ENCODE results near the gene GATA6. TPM values are rescaled to one million over a fixed set of nuclear protein-coding genes. Genes with fewer than 3 reads are reported as not detected.

Gene GATA6
- total and polyA plus RNA-seq, 2 of the 13 experiments (the other 11 are each of a cell fraction or from before 2014, with no cell fraction given), result 0.84 to 3.2 TPM

DNA sequence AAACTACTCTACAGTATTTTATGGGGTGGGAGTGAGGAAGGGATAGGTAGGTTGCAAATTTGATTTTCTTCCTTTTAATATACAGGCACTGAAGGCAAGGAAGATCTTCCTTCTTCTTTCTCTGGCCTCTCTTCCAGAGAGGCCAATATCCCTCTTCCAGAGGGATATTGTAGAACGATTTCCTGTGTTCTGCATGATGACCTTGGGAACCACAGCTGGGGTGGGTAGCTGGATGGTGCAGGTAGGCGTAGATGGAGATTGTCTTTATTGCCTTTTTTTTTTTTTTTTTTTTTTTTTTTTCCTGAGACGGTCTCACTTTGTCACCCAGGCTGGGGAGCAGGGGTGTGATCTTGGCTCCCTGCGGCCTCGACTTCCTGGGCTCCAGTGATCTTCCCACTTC is 49.4 kb downstream of the GATA6 start:
- WGBS (ENCODE audit: low lambda C conversion rate), result 45% methylated on average over 5 of the region's 5 CpGs
- DNase-seq (ENCODE audit: low spot score) (no peak), FAIRE-seq (no peak), ATAC-seq (no peak)
- in situ Hi-C loops (cut with HindIII; ENCODE audit: extremely low pct_ligation_motif_present, low pct_unique_long_range_greater_than_20kb), result no loop called here
- Histone ChIP-seq H4K20me1 (ENCODE audit: insufficient read depth, low read length) (no peaks in the 10 kb centered on the region), H3K27me3 (ENCODE audit: control insufficient read depth in 1 of 2, insufficient read depth in 2 of 2, low read length in 2 of 2) (0 out of 5 replicates have a peak, but pooled peaks cover 0 to under 1% of the 10 kb centered on the region in 2 experiments), H3K4me2 (ENCODE audit: low read depth, low read length) (no peak overlapping the region), H3K9me3 (ENCODE audit: low read length) (no peaks in the 10 kb centered on the region), H3K36me3 (replicated peaks in 1 of 2; ENCODE audit: control insufficient read depth in 1 of 2, insufficient read depth in 2 of 2, low read length in 2 of 2) (no peaks in the 10 kb centered on the region), H3K27ac (ENCODE audit: extremely low read length, insufficient read depth, low read length) (no peak overlapping the region), H2AFZ (ENCODE audit: low read length) (no peak overlapping the region), H3K9ac (ENCODE audit: insufficient read depth, low read depth, low read length) (no peak overlapping the region), H3K79me2 (ENCODE audit: insufficient read depth, low read length) (no peaks in the 10 kb centered on the region), H3K4me1 (ENCODE audit: insufficient read depth, low read length) (peaks cover 24% of the 10 kb centered on the region), H3K4me3 (replicated peaks in 1 of 3; ENCODE audit: insufficient read depth in 1 of 3, low read depth in 2 of 3, low read length in 3 of 3) (no peak overlapping the region)
- intact Hi-C loops (cut with micrococcal nuclease; ENCODE audit: unreplicated experiment), result loop anchor here (10.0 kb wide), 1 partner anchor 54 kb away; the partner anchor contains the start of gene GATA6
- ChIA-PET CTCF (ENCODE audit: low intra/inter-chr PET ratio, low total read pairs) (no interaction called here), POLR2A (interaction anchor here (0.9 kb wide), 1 partner anchor 25 kb away, joined by 3 read pairs; no protein-coding TSS in a partner anchor)
- no TSS peak for BruUV-seq (replicated peaks)
- TF ChIP-seq, protein P1, sequence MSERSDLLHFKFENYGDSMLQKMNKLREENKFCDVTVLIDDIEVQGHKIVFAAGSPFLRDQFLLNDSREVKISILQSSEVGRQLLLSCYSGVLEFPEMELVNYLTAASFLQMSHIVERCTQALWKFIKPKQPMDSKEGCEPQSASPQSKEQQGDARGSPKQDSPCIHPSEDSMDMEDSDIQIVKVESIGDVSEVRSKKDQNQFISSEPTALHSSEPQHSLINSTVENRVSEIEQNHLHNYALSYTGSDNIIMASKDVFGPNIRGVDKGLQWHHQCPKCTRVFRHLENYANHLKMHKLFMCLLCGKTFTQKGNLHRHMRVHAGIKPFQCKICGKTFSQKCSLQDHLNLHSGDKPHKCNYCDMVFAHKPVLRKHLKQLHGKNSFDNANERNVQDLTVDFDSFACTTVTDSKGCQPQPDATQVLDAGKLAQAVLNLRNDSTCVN (CRISPR knock-in tag; IDR thresholded peaks at IDR 0.05; ENCODE audit: borderline replicate concordance), result no peak
- TF ChIP-seq RAD21 (CRISPR knock-in tag; IDR thresholded peaks at IDR 0.05) (no peak), AHR (CRISPR knock-in tag; IDR thresholded peaks at IDR 0.05) (no peak), ZNF124 (CRISPR knock-in tag; IDR thresholded peaks at IDR 0.05) (no peak), ZFX (CRISPR knock-in tag; IDR thresholded peaks at IDR 0.05; ENCODE audit: low read depth) (no peak), MIER2 (CRISPR knock-in tag; IDR thresholded peaks at IDR 0.05) (no peak), SKIL (CRISPR knock-in tag; IDR thresholded peaks at IDR 0.05; ENCODE audit: borderline replicate concordance) (no peak), PAX8 (CRISPR knock-in tag; IDR thresholded peaks at IDR 0.05; ENCODE audit: borderline replicate concordance) (no peak), MEIS2 (CRISPR knock-in tag; IDR thresholded peaks at IDR 0.05) (no peak), ZNF333 (CRISPR knock-in tag; IDR thresholded peaks at IDR 0.05; ENCODE audit: borderline replicate concordance) (no peak), ZNF777 (CRISPR knock-in tag; IDR thresholded peaks at IDR 0.05) (no peak), STAT5B (CRISPR knock-in tag; IDR thresholded peaks at IDR 0.05) (no peak)
- TF ChIP-seq, protein P2, sequence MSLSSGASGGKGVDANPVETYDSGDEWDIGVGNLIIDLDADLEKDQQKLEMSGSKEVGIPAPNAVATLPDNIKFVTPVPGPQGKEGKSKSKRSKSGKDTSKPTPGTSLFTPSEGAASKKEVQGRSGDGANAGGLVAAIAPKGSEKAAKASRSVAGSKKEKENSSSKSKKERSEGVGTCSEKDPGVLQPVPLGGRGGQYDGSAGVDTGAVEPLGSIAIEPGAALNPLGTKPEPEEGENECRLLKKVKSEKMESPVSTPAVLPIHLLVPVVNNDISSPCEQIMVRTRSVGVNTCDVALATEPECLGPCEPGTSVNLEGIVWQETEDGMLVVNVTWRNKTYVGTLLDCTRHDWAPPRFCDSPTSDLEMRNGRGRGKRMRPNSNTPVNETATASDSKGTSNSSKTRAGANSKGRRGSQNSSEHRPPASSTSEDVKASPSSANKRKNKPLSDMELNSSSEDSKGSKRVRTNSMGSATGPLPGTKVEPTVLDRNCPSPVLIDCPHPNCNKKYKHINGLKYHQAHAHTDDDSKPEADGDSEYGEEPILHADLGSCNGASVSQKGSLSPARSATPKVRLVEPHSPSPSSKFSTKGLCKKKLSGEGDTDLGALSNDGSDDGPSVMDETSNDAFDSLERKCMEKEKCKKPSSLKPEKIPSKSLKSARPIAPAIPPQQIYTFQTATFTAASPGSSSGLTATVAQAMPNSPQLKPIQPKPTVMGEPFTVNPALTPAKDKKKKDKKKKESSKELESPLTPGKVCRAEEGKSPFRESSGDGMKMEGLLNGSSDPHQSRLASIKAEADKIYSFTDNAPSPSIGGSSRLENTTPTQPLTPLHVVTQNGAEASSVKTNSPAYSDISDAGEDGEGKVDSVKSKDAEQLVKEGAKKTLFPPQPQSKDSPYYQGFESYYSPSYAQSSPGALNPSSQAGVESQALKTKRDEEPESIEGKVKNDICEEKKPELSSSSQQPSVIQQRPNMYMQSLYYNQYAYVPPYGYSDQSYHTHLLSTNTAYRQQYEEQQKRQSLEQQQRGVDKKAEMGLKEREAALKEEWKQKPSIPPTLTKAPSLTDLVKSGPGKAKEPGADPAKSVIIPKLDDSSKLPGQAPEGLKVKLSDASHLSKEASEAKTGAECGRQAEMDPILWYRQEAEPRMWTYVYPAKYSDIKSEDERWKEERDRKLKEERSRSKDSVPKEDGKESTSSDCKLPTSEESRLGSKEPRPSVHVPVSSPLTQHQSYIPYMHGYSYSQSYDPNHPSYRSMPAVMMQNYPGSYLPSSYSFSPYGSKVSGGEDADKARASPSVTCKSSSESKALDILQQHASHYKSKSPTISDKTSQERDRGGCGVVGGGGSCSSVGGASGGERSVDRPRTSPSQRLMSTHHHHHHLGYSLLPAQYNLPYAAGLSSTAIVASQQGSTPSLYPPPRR (CRISPR knock-in tag; IDR thresholded peaks at IDR 0.05; ENCODE audit: borderline replicate concordance), result no peak
